Measurements from ENCODE around the gene NID2. TPM values are rescaled to one million over a fixed set of nuclear protein-coding genes. Genes with fewer than 3 reads are reported as not detected.

NID2 gene, protein sequence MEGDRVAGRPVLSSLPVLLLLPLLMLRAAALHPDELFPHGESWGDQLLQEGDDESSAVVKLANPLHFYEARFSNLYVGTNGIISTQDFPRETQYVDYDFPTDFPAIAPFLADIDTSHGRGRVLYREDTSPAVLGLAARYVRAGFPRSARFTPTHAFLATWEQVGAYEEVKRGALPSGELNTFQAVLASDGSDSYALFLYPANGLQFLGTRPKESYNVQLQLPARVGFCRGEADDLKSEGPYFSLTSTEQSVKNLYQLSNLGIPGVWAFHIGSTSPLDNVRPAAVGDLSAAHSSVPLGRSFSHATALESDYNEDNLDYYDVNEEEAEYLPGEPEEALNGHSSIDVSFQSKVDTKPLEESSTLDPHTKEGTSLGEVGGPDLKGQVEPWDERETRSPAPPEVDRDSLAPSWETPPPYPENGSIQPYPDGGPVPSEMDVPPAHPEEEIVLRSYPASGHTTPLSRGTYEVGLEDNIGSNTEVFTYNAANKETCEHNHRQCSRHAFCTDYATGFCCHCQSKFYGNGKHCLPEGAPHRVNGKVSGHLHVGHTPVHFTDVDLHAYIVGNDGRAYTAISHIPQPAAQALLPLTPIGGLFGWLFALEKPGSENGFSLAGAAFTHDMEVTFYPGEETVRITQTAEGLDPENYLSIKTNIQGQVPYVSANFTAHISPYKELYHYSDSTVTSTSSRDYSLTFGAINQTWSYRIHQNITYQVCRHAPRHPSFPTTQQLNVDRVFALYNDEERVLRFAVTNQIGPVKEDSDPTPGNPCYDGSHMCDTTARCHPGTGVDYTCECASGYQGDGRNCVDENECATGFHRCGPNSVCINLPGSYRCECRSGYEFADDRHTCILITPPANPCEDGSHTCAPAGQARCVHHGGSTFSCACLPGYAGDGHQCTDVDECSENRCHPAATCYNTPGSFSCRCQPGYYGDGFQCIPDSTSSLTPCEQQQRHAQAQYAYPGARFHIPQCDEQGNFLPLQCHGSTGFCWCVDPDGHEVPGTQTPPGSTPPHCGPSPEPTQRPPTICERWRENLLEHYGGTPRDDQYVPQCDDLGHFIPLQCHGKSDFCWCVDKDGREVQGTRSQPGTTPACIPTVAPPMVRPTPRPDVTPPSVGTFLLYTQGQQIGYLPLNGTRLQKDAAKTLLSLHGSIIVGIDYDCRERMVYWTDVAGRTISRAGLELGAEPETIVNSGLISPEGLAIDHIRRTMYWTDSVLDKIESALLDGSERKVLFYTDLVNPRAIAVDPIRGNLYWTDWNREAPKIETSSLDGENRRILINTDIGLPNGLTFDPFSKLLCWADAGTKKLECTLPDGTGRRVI (N-terminal part only)
- total RNA-seq: 110 and 166 TPM in 2 replicates

DNA sequence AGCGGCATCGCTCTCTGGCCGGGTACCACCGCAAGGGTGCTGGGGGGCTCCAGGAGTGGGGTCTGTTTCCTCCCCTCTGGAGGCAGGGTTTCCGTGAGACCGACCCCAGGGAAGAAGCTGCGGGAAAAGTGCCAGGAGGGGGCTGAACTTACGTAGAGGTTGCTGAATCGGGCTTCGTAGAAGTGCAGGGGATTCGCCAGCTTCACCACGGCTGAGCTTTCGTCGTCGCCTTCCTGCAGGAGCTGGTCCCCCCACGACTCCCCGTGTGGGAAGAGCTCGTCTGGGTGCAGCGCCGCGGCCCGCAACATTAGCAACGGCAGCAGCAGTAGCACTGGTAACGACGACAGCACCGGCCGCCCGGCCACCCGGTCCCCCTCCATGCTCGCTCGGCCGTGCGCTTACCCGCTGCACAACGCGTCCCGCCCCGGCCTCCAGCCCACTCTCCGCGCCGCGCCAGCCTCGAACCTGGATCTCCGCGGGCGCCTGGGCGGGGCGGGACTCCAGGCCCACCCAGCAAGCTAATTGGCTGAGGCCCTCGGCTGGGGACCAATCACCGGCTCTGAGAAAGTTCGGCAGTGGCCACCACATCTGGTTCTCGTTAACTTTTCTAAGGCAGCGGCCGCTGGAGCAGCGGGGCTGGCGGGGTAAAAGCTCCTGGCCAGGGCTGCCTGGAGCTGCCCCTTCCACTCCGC is at the start of gene NID2:
NID2 (minus strand) TSS at position 445 of the 692 bp plus-strand sequence; CDS start at position 380, 65 bp downstream.

DNA sequence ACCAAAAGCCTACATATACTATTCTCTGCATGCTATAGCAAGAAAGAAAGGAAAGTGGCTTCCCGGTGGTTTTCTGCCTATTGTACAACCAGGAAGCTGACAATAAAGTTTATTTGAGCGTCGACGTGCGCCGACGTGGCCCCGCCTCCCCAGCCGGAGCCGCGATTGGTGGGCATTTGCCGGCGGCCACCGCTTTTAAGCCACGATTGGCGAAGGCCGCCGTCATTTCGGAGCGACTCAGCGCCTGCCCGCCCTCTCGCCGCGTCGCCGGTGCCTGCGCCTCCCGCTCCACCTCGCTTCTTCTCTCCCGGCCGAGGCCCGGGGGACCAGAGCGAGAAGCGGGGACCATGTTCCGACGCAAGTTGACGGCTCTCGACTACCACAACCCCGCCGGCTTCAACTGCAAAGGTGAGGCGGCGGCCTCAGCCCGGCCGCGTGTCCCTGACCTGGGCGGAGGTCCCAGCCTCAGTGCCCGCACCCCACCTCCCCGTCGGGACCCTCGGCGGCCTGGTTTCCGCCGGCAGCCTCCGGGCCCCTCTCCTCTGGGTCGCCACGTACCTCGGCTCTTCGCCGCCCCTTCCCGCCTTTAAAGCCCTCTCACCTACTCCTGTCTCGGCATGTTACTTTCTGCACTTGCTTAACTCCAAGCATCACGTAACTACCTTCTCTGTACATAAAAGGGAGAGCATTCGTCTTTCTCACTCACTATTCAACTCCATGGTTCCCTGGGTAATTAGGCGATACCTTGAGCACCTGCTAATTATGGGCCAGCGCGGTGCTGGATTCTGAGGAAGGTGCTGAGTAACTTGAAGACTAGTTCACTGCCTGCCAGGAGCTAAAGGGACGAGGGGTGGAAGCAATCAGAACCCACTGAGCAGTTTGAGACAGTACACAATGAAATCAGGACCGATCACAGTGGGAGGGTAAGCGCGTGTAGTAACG is 79.3 kb downstream of the NID2 start, which contains the start of gene RTRAF:
RTRAF (plus strand) TSS at position 254 of the 942 bp plus-strand sequence; CDS start at position 348, 94 bp downstream.

Other genes with a start within 250 kb of the NID2 start
- gene GNG2, start 208.4 kb downstream of the NID2 start, total RNA-seq: 12.4 and 21.9 TPM in 2 replicates
- 57.2 and 114 TPM in 2 replicates for gene RTRAF, start 79.5 kb downstream of the NID2 start, total RNA-seq
- 0.16 and 0.17 TPM in 2 replicates for gene PTGDR, start 198.6 kb upstream of the NID2 start, total RNA-seq
- 29.2 and 35.9 TPM in 2 replicates for gene PTGER2, start 245.3 kb upstream of the NID2 start, total RNA-seq

Measured in bronchial smooth muscle cell (primary cell).